ENCODE data around the gene GJA3. TPM values are rescaled to one million over a fixed set of nuclear protein-coding genes. Genes with fewer than 3 reads are reported as not detected.

Gene GJA3
- total and polyA plus RNA-seq, 2 of the 4 experiments (the other 2 are of a cell fraction) = 1.5 to 2.7 TPM

DNA sequence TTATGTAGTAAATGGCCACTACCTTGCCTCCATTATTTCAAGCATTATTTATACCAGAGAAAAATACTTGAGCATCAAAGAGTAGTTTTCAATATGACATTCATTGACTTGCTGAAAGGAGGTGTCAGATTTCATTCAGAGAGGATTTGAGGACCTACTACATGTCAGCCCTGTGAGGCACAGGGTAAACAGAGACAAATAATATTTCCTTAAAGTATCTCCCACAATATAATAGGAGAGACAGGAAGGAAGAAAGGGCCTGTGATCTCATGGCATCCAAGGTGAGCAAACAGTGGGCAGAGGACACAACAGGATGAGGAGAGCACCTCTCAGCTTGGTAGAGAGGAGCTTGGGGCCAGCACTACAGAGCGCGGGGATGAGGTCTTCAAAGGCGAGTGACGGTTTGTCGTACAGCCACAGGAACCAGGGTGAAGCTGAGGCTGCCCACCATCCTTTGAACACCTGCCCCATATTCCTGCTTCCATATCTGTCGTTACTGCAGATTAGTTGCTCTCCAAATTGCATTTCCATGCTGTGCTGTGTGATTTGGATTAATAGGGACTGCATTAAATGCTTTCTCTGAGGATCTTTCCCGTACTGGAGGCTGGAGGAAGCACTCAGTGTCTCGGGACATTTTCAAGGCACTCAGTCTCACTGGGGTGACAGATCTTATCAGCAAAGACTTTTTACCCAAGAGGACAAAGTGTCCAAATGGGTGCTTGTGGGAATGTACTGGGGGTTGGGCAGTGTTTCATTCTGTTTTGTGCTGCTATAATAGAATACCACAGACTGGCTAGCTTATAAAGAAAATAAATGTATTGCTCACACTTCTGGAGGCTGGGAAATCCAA lies 59.2 kb downstream of the GJA3 start:
- H4K20me1 ChIP-seq (ENCODE audit: insufficient read depth, low read length) = no peaks in the 10 kb centered on the region
- no peak overlapping the region; the same call in 1 of the 2 replicates for H3K4me2 ChIP-seq (ENCODE audit: low read depth, low read length)
- CTCF ChIA-PET = interaction anchor here (0.5 kb wide), 1 partner anchor 378 kb away, joined by 4 read pairs; no protein-coding TSS in a partner anchor
- no peak for TF ChIP-seq SMC3 (IDR thresholded peaks at IDR 0.05; ENCODE audit: low read depth, low read length)
- no peak for TF ChIP-seq POLR2A (IDR thresholded peaks at IDR 0.05; ENCODE audit: low read depth, low read length)
- TF ChIP-seq MAFK (IDR thresholded peaks at IDR 0.05; ENCODE audit: low read depth, low read length) = no peak
- TF ChIP-seq RAD21 (IDR thresholded peaks at IDR 0.05; ENCODE audit: low read length) = no peak
- TF ChIP-seq CHD1 (IDR thresholded peaks at IDR 0.05; ENCODE audit: low read depth, low read length) = no peak
- TF ChIP-seq FOS (IDR thresholded peaks at IDR 0.05; ENCODE audit: low read depth, low read length) = no peak
- no peak for TF ChIP-seq RFX5 (IDR thresholded peaks at IDR 0.05; ENCODE audit: low read depth, low read length)
- no peak for TF ChIP-seq CEBPB (IDR thresholded peaks at IDR 0.05; ENCODE audit: low read depth, low read length)
- TF ChIP-seq RCOR1 (IDR thresholded peaks at IDR 0.05; ENCODE audit: insufficient replicate concordance, low read length) = no peak
- TF ChIP-seq, protein P1, sequence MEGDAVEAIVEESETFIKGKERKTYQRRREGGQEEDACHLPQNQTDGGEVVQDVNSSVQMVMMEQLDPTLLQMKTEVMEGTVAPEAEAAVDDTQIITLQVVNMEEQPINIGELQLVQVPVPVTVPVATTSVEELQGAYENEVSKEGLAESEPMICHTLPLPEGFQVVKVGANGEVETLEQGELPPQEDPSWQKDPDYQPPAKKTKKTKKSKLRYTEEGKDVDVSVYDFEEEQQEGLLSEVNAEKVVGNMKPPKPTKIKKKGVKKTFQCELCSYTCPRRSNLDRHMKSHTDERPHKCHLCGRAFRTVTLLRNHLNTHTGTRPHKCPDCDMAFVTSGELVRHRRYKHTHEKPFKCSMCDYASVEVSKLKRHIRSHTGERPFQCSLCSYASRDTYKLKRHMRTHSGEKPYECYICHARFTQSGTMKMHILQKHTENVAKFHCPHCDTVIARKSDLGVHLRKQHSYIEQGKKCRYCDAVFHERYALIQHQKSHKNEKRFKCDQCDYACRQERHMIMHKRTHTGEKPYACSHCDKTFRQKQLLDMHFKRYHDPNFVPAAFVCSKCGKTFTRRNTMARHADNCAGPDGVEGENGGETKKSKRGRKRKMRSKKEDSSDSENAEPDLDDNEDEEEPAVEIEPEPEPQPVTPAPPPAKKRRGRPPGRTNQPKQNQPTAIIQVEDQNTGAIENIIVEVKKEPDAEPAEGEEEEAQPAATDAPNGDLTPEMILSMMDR (conservative IDR thresholded peaks at IDR 0.05; ENCODE audit: low read depth, low read length) = no peak
- no peak for TF ChIP-seq BHLHE40 (IDR thresholded peaks at IDR 0.05; ENCODE audit: low read depth, low read length)
- no peak for TF ChIP-seq MAZ (IDR thresholded peaks at IDR 0.05; ENCODE audit: borderline replicate concordance, low read depth, low read length)
- TF ChIP-seq NFE2L2 (IDR thresholded peaks at IDR 0.05; ENCODE audit: low read depth, low read length) = no peak
- no peak for TF ChIP-seq ELK1 (IDR thresholded peaks at IDR 0.05; ENCODE audit: borderline replicate concordance, low read depth, low read length)
- TF ChIP-seq MXI1 (IDR thresholded peaks at IDR 0.05; ENCODE audit: borderline replicate concordance, low read depth, low read length) = no peak

More for the DNA sequence above, 59.2 kb downstream of the GJA3 start:
- Histone ChIP-seq H4K8ac (ENCODE audit: low read depth in 2 of 2, low read length in 2 of 2) (no peak overlapping the region), H3K9me3 (ENCODE audit: control insufficient read depth, insufficient read depth, low read length) (no peaks in the 10 kb centered on the region), H2BK5ac (ENCODE audit: low read depth, low read length, poor library complexity, severe bottlenecking) (no peak overlapping the region), H3K4me1 (ENCODE audit: control insufficient read depth, insufficient read depth, low read length) (peaks cover 2% of the 10 kb centered on the region; the same call in 1 of the 2 replicates), H3K23ac (ENCODE audit: low read depth, low read length) (no peak overlapping the region), H2AK9ac (replicated peaks; ENCODE audit: low read depth, low read length, poor library complexity) (no peak overlapping the region), H2AFZ (replicated peaks; ENCODE audit: low read length, poor library complexity) (no peak overlapping the region), H3K79me1 (ENCODE audit: low read depth in 1 of 2, low read length in 2 of 2) (no peaks in the 10 kb centered on the region), H3K56ac (ENCODE audit: extremely low read depth, insufficient read depth, low read length) (no peak overlapping the region), H2AK5ac (ENCODE audit: low read depth, low read length) (no peak overlapping the region), H3K27ac (ENCODE audit: insufficient read depth, low read length) (no peak overlapping the region), H3K27me3 (ENCODE audit: control insufficient read depth, insufficient read depth, low read length) (peaks cover 37% of the 10 kb centered on the region), H3K9me1 (ENCODE audit: insufficient read depth, low read length) (no peaks in the 10 kb centered on the region), H2BK120ac (ENCODE audit: low read depth, low read length) (no peak overlapping the region), H2BK15ac (ENCODE audit: low read depth, low read length) (no peak overlapping the region), H3K14ac (replicated peaks; ENCODE audit: low read depth, low read length) (no peak overlapping the region), H3K4me3 (ENCODE audit: insufficient read depth, low read depth, low read length) (no peak overlapping the region), H4K5ac (ENCODE audit: low read depth, low read length) (no peak overlapping the region), H3K9ac (ENCODE audit: low read depth, low read length) (no peak overlapping the region), H3K18ac (ENCODE audit: low read depth, low read length) (no peak overlapping the region), H3K4ac (ENCODE audit: low read depth, low read length) (no peak overlapping the region), H4K91ac (ENCODE audit: insufficient read depth, low read depth, low read length) (no peak overlapping the region), H3K36me3 (ENCODE audit: control insufficient read depth, insufficient read depth, low read length) (no peaks in the 10 kb centered on the region), H2BK20ac (ENCODE audit: low read depth, low read length) (no peak overlapping the region)
- in situ Hi-C loops (cut with MboI; ENCODE audit: low sequenced_read_pairs) (no loop called here), intact Hi-C loops (cut with micrococcal nuclease) (no loop called here), dilution Hi-C loops (cut with HindIII; ENCODE audit: low sequenced_read_pairs, unreplicated experiment) (no loop called here)
- no TSS peak for BruUV-seq (replicated peaks)
- DNase-seq = no peak
- 0 out of 2 replicates have a peak, but pooled peaks have one; percentile 24 for ATAC-seq (ENCODE audit: low read depth)
- WGBS, 2 experiments (ENCODE audit: extremely low coverage in 2 of 2, insufficient read length in 1 of 2) = 25% methylated on average over 2 of the region's 8 CpGs; no CpG with 5 or more reads in 1 of the 2 experiments
- POLR2A ChIA-PET (ENCODE audit: unreplicated experiment) = no interaction called here
